HG03460 (cell line): ENCODE data around the gene CCDC197.

Experiments
- ATAC-seq: cut with Tn5 transposase; IDR thresholded peaks from one replicate; pipeline ENCODE4 v1.9.1; 2021; ENCODE audit not compliant: unreplicated experiment

The CCDC197 gene

GRCh38 chr14:94056579-94057308 lies 59.6 kb downstream of the CCDC197 start:
- peak; percentile 65 for ATAC-seq

- ATAC-seq = no peak
Observed at GRCh38 chr14:94058128-94058673, 61.1 kb downstream of the CCDC197 start.
